HUES6 (cell line): ENCODE results near the gene CASS4.

ENCODE experiments used
- H3K27ac ChIP-seq: 2 replicates; pipeline ENCODE4 v1.7.0; 2013; ENCODE audit warnings: low read depth, mild to moderate bottlenecking, low read length, inconsistent platforms
- H3K27me3 ChIP-seq: 2 replicates; pipeline ENCODE4 v1.6.1; 2013; ENCODE audit warnings: low read length; ENCODE audit not compliant: control insufficient read depth, insufficient read depth
- H3K36me3 ChIP-seq: 2 replicates; pipeline ENCODE4 v1.6.1; 2013; ENCODE audit warnings: low read length; ENCODE audit not compliant: control insufficient read depth, insufficient read depth
- H3K4me1 ChIP-seq: 2 replicates; pipeline ENCODE4 v1.6.1; 2013; ENCODE audit warnings: low read length; ENCODE audit not compliant: control insufficient read depth, insufficient read depth
- H3K4me3 ChIP-seq: 2 replicates; pipeline ENCODE4 v1.5.1; 2013; ENCODE audit warnings: low read depth, low read length
- H3K9ac ChIP-seq: one replicate; pipeline ENCODE4 v1.6.1; 2013; ENCODE audit warnings: mild to moderate bottlenecking, low read length
- H3K9me3 ChIP-seq: 2 replicates; pipeline ENCODE4 v1.6.1; 2013; ENCODE audit warnings: low read depth, low read length; ENCODE audit not compliant: control insufficient read depth, insufficient read depth

Gene CASS4

GRCh38 chr20:56445540-56445939, 33.5 kb downstream of the CASS4 start:
- Histone ChIP-seq H3K36me3 (no peaks in the 10 kb centered on the region), H3K9me3 (no peaks in the 10 kb centered on the region), H3K27me3 (no peaks in the 10 kb centered on the region), H3K4me3 (no peak overlapping the region), H3K27ac (no peak overlapping the region), H3K9ac (no peak overlapping the region), H3K4me1 (peaks cover 10% of the 10 kb centered on the region; the same call in 1 of the 2 replicates)

- H3K27ac ChIP-seq = no peak overlapping the region
- no peak overlapping the region for H3K4me3 ChIP-seq
- peaks cover 10% of the 10 kb centered on the region; the same call in 1 of the 2 replicates for H3K4me1 ChIP-seq
- H3K27me3 ChIP-seq = peaks cover 6% of the 10 kb centered on the region
- no peaks in the 10 kb centered on the region for H3K36me3 ChIP-seq
- no peaks in the 10 kb centered on the region for H3K9me3 ChIP-seq
- no peak overlapping the region for H3K9ac ChIP-seq
These were observed 35.2 kb downstream of the CASS4 start for GRCh38 chr20:56447227-56447626.

DNA sequence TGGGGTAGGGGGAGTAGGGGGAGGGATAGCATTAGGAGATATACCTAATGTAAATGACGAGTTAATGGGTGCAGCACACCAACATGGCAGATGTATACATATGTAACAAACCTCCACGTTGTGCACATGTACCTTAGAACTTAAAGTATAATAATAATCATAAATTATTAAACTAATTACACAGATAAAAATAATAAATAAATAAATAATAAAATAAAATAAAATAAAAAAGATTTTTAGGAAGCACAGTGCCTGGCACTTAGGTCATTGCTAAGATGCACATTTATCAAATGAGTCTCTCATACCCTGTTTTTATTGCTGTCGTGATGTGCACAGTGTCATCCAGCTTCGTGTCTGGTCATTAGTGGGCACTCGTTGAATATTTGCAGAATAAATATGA, 37.4 kb downstream of the CASS4 start:
- peaks cover 5% of the 10 kb centered on the region; the same call in 1 of the 2 replicates for H3K4me1 ChIP-seq
- H3K27me3 ChIP-seq = peaks cover 8% of the 10 kb centered on the region
- no peak overlapping the region for H3K4me3 ChIP-seq
- no peak overlapping the region for H3K9ac ChIP-seq
- no peaks in the 10 kb centered on the region for H3K9me3 ChIP-seq
- no peak overlapping the region for H3K27ac ChIP-seq
- no peaks in the 10 kb centered on the region for H3K36me3 ChIP-seq

DNA sequence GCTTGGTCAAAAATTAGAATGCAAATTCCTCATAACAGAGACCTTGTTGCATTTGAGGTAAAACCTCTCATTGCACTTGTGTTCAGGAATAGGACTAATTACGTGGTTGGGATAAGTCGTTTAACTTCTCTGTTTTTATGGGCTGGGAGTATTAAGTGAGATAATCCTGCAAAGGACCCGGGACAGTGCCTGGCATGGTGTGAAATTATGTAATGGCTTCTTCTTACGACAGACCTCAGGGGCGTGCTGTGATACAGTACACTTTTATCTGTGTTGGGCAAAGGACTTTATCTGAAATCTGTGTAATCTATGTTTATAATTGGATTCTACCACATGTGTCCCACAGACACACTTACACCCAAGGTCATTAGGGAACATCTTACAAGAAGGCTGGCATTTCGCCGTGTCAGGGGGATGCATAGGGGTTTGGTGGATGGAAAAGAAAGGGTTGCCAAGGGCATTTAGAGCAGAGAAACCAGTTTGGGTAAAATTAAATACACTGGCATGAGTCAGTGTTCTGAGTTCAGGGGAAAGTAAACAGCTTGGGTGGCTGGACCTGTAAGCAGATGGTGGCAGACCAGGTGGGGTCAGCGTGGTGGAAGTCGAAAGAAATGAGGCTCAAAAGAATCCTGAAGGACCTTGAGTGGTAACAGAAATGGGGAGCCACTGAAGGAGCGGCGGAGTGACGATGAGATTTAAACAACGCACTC, 39.2 kb downstream of the CASS4 start:
- Histone ChIP-seq H3K36me3 (no peaks in the 10 kb centered on the region), H3K4me1 (peaks cover 5% of the 10 kb centered on the region; the same call in 1 of the 2 replicates), H3K4me3 (no peak overlapping the region), H3K27ac (no peak overlapping the region), H3K27me3 (peaks cover 8% of the 10 kb centered on the region), H3K9me3 (no peaks in the 10 kb centered on the region), H3K9ac (no peak overlapping the region)

GRCh38 chr20:56453352-56453751, 41.3 kb downstream of the CASS4 start:
- H3K9me3 ChIP-seq = no peaks in the 10 kb centered on the region
- no peaks in the 10 kb centered on the region for H3K36me3 ChIP-seq
- no peak overlapping the region for H3K4me3 ChIP-seq
- peaks cover 10% of the 10 kb centered on the region for H3K27me3 ChIP-seq
- no peak overlapping the region for H3K27ac ChIP-seq
- no peak overlapping the region for H3K9ac ChIP-seq
- no peaks in the 10 kb centered on the region for H3K4me1 ChIP-seq

- Histone ChIP-seq H3K4me3 (no peak overlapping the region), H3K4me1 (no peaks in the 10 kb centered on the region), H3K27ac (no peak overlapping the region), H3K9ac (no peak overlapping the region), H3K9me3 (no peaks in the 10 kb centered on the region), H3K27me3 (peaks cover 11% of the 10 kb centered on the region), H3K36me3 (no peaks in the 10 kb centered on the region)
These were observed 42.7 kb downstream of the CASS4 start for GRCh38 chr20:56454754-56455153.

GRCh38 chr20:56458206-56458821, 46.3 kb downstream of the CASS4 start:
- H3K4me3 ChIP-seq = no peak overlapping the region
- no peaks in the 10 kb centered on the region for H3K9me3 ChIP-seq
- H3K36me3 ChIP-seq = no peaks in the 10 kb centered on the region
- no peaks in the 10 kb centered on the region for H3K4me1 ChIP-seq
- no peak overlapping the region for H3K9ac ChIP-seq
- no peak overlapping the region for H3K27ac ChIP-seq
- H3K27me3 ChIP-seq = peaks cover 5% of the 10 kb centered on the region; the same call in 1 of the 2 replicates

- Histone ChIP-seq H3K4me1 (no peaks in the 10 kb centered on the region), H3K27ac (no peak overlapping the region), H3K27me3 (peaks cover 5% of the 10 kb centered on the region; the same call in 1 of the 2 replicates), H3K9me3 (no peaks in the 10 kb centered on the region), H3K4me3 (no peak overlapping the region), H3K9ac (no peak overlapping the region), H3K36me3 (no peaks in the 10 kb centered on the region)
These were observed 48.4 kb downstream of the CASS4 start for GRCh38 chr20:56460459-56460858.

DNA sequence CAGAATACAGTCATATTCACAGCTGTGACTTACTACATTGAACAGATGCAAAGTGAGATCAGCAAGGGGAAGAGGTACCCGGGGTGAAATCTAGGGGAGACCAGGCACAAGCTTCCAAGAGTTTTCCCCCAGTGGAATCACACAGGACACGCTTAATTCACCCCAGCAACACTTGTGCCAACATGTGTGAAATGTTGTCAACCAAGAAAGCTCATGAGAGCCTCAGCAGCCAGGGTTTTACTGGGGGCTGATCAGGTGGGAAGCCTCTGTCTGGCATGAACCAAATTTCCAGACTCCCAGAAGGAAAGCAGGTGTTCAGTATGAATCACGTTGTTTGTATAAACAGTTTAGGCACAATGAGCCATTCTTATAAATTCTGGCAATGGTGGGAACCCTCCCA, 49.5 kb downstream of the CASS4 start:
- Histone ChIP-seq H3K27me3 (peaks cover 5% of the 10 kb centered on the region; the same call in 1 of the 2 replicates), H3K27ac (no peak overlapping the region), H3K9ac (no peak overlapping the region), H3K4me3 (no peak overlapping the region), H3K4me1 (no peaks in the 10 kb centered on the region), H3K36me3 (no peaks in the 10 kb centered on the region), H3K9me3 (no peaks in the 10 kb centered on the region)

- Histone ChIP-seq H3K9me3 (no peaks in the 10 kb centered on the region), H3K27me3 (peaks cover 3% of the 10 kb centered on the region; the same call in 1 of the 2 replicates), H3K4me3 (no peak overlapping the region), H3K36me3 (no peaks in the 10 kb centered on the region), H3K4me1 (0 out of 2 replicates have a peak, but pooled peaks cover 3% of the 10 kb centered on the region), H3K9ac (no peak overlapping the region), H3K27ac (no peak overlapping the region)
These were observed 51.4 kb downstream of the CASS4 start for GRCh38 chr20:56463428-56463827.

- Histone ChIP-seq H3K4me1 (peaks cover 12% of the 10 kb centered on the region), H3K9ac (no peak overlapping the region), H3K27me3 (peaks cover 2% of the 10 kb centered on the region; the same call in 1 of the 2 replicates), H3K36me3 (no peaks in the 10 kb centered on the region; the same call in 1 of the 2 replicates), H3K4me3 (no peak overlapping the region), H3K9me3 (no peaks in the 10 kb centered on the region), H3K27ac (no peak overlapping the region)
These were observed 53.9 kb downstream of the CASS4 start for GRCh38 chr20:56465997-56466396.
